Metanephros (tissue), 2 donors: ENCODE results near the gene UCHL1. TPM values are rescaled to one million over a fixed set of nuclear protein-coding genes. Genes with fewer than 3 reads are reported as not detected.

Experiments used
- small RNA-seq: library from RNA; depleted of rRNA; stranded (forward); fragments of <200 nt; gene quantifications from one replicate; pipeline ENCODE3, GENCODE V24; 2014; ENCODE audit warnings: low replicate concordance
- total RNA-seq: library from RNA; depleted of rRNA; stranded (reverse); fragments of >200 nt; gene quantifications from one replicate; pipeline ENCODE4 v1.2.3, GENCODE V29; 2014

The UCHL1 gene
- 48.0 TPM for total RNA-seq

DNA sequence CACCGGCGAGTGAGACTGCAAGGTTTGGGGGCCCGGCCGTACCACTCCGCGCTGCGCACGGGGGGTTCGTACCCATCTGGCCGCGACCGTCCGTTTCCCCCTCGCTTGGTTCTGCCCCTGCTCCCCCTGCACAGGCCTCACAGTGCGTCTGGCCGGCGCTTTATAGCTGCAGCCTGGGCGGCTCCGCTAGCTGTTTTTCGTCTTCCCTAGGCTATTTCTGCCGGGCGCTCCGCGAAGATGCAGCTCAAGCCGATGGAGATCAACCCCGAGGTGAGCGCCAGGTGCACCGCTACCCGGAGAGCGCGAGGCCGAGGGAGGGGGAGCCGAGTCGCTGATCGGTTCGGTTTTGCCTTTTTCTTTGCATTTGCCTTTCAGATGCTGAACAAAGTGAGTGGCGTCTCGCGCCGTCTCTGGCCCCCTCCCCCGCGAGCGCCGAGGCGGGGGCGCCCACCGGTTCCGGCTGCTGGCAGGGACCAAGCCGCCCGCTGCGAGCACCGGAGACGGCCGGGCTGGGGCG lies at the start of gene UCHL1:
TSS of gene UCHL1 (plus strand) at position 189 of the 517 bp plus-strand sequence. CDS start at position 238, 49 bp downstream.

DNA sequence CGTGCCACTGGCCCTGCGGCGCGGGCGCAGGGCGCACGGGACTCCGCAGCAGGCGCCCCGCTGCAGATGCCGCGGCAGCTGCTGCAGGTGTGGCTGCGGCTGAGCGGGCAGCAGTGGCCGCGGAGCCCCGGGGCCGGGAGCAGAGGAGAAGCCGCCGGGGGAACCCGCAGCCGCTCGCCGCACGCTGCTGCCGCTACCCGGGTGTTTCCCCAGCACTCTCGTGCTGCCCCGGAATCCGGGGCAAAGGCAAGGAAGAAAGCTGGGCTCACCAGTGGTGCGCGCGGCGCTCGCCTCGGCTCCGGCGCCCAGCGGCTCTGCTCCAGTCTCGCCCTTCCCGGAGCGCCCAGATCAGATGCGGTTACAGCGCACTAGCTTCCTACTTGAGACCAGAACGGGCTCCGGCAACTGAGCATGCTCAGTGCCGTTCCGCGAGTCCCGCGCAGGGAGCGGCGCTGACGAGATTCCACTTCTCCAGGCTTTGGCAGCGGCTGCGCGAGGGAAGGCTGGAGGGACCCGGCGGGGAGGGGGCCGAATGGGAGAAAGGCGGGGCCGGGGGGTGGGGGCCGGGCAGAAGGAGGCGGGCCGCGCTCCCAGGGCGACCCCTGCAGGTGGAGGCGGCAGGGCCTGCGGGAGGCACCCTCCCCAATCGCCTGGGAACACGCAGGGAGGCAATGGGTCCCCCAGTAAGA lies 42.4 kb upstream of the UCHL1 start, which contains the start of gene APBB2:
TSS of gene APBB2 (minus strand) at position 407 of the 689 bp plus-strand sequence. CDS start 181,288 bp downstream, outside the sequence.

Small RNA genes lying within 50 kb of the gene (small RNA-seq; reads per million reads assigned to genes)
- not detected for gene RF00019

Other genes with a start within 250 kb of the UCHL1 start
- 95.2 TPM for gene APBB2, start 42.4 kb upstream of the UCHL1 start, total RNA-seq